Activated CD4-positive, alpha-beta T cell treated with anti-CD3 and anti-CD28 coated beads for 1 hour (primary cell): ENCODE measurements around the gene KLHDC3.

Experiments
- DNase-seq: peaks from one replicate; pipeline ENCODE4 v3.0.0-alpha.2; 2020

The KLHDC3 gene, protein sequence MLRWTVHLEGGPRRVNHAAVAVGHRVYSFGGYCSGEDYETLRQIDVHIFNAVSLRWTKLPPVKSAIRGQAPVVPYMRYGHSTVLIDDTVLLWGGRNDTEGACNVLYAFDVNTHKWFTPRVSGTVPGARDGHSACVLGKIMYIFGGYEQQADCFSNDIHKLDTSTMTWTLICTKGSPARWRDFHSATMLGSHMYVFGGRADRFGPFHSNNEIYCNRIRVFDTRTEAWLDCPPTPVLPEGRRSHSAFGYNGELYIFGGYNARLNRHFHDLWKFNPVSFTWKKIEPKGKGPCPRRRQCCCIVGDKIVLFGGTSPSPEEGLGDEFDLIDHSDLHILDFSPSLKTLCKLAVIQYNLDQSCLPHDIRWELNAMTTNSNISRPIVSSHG

DNA sequence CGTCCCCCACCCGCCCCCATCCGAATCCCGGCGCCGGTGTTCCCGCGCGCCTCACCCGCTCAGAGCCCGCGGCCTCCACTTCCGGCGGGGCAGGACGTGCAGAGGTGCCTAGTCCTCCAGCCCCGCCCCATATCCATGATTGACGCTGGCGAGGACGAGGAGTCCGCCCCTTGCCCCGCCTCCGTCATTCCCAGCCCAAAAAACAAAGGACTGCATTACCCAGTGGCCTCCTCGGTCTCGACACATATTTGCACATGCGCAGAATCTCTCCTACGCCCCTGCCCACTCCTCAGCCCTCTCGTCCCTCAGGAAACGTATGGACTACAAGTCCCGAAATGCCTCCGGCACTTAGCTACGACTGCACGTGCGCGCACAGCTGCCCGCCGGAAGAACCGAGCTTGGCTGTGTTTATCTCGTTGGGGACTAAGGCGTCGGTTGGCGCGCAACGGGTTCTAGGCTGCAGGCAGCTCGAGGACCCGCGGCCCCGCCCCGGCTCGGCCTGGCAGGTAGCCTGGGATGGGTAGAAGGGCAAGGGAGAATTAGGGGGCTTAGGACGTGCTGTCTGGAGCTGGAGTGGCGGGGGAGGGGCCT lies at the start of gene KLHDC3, which contains the start of gene MEA1:
Gene KLHDC3 (plus strand): TSS at position 407 of the 591 bp plus-strand sequence. CDS start 2,944 bp downstream, outside the sequence.
Gene MEA1 (minus strand): TSS at position 104 of the 591 bp plus-strand sequence. CDS start 133 bp downstream, outside the sequence.
- peak; percentile 97 for DNase-seq

DNA sequence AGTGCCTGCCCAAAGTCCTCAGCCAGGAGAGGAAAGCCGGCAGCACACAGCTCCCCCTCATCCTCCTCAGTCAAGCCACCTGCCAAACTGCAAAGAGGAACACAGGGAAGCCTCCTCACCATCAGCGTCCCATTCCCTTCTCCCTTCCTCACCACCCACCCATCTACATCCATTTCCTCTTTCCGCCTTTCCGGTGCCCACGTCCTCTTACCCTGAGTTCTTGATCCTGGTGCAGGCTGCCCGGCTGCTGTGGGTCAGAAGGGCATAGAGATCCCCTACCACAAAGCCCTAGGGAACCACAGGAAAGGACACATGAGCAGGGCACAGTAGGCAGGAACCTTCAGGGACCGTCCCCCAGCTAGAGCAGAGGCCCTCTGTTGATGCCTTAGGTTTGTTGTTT lies 47.5 kb upstream of the KLHDC3 start:
- DNase-seq, result no peak

DNA sequence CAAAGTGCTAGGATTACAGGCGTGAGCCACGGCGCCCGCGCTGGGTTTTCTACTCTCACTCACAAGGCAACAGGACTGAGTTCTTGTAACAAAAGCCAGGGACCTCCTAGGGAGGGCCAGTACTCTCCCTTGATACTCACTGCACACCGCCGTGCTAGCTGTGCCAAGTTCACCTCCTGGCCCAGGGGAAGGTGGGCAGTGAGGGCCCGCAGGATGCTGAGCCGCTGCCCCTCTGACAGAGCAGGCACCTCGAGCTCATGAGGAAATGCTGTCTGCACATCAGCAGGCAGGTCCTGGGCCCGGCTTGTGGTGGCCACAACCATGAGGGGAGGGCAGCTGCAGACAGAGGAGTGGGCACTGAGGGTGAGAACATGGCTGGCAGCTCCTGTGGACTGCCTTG lies 46.8 kb upstream of the KLHDC3 start:
- DNase-seq, result no peak

DNA sequence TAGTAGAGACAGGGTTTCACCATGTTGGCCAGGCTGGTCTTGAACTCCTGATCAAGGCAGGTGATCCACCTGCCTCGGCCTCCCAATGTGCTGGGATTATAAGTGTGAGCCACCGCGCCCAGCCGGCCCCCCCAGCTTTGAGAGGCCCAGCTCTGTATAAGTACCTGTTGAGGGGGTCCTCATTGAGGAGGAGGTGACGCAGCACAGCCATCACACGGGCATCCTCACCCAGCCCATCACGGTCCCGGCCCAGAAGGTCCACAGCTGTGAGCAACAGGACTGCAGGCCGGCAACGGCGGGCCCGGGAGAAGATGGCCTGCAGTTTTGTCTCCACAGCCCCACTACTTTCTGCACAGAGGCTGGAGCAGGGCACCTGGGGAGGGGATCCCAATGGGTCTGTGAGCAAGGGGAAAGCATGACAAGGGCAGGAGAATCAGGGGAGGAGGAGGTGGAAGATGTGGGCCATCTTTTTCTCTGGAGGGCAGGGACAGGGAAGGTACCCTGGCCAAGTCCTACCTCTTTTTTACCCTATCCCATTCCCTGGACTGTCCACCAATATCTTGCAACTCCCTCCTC lies 45.8 kb upstream of the KLHDC3 start:
- DNase-seq, result no peak

DNA sequence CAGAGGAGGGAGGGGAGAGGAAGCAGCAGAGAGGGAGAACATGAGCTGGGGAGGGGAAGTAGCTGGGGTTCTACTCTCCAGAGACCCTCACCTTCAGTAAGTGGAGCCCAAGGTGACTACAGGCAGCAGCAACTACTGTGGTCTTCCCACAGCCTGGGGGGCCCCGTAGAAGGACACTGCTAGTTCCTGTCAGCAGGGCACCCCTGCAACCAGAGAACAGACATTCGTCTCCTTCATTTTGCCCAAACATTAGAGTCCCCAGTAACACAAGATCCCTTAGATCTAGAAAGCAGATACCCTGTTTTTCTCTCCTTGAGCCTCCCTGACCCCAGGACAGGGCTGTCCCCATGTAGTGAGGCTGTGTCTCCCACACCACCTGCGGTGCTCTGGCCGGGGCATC lies 45.3 kb upstream of the KLHDC3 start:
- no peak for DNase-seq

DNA sequence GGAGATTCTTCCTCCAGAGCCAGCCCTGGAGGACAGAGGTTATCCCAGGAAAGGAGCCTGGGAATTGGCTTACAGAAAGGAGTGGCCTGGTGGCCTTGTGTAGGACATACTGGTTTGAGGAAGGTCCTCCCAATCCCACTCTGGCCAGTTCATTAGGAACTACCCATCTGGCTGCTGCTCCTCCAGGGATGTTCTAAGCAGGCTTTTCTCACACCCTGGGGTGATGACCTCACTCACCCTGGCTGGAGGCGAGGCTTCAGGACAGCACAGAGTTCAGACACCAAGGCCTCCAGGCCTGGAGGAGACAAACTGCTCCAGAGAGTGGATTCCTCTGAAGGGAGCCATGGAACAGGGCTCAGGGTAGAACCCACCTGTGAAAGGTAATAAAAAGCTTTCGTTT lies 44.6 kb upstream of the KLHDC3 start:
- DNase-seq, result no peak

DNA sequence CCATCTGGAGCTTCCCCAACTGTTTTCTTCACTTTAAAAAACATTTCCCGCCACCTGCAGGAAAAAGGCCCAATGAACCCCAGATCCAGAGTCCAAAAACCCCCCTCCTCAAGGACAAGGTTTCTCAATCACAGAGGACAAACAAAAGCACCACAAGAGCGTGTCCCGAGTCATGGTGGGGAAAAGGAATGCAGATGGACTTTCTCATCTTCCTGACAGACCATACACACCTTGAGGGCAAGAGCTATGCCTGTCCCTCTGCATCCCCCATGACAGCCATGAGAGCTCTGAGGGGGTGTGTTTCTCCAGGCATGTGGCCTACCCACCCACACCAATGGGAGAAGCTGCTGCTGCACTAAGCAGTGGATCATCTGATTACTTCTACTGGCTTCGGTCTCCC lies 44.1 kb upstream of the KLHDC3 start:
- DNase-seq, result no peak

DNA sequence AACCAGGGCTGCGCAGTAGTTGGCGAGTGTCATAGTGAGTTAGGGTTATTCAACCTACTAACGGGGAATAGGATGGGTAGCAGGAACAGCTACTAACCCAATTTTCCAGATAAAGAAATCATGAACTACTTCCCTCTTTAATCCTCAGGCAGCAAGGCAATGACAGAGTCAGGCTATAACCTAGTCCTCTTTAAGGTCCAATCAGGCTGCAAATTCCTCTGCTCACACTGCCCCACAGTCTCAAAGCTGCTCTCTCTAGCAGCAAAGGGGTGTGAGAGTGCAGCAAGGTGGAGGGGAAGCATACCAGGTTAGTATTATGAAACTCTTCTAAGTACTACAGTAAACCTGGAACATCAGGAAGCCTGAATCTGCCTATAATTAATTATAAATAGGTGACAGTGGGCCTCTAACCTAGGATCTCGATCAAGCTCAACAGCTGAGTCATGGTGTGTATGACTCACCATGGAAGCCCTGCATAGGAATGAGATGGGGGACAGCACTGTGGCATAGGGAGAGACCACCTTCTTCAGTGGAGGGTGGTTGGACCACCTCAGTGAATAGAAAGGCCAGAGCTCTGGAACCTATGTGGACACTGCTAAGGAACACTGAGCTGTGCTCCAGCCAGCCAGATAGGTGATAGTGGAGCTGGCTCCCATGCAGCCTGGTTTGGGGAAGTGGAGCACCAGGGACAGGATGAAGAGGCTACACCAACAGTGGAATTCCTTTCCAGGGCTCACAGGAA lies 43.0 kb upstream of the KLHDC3 start:
- no peak for DNase-seq

DNA sequence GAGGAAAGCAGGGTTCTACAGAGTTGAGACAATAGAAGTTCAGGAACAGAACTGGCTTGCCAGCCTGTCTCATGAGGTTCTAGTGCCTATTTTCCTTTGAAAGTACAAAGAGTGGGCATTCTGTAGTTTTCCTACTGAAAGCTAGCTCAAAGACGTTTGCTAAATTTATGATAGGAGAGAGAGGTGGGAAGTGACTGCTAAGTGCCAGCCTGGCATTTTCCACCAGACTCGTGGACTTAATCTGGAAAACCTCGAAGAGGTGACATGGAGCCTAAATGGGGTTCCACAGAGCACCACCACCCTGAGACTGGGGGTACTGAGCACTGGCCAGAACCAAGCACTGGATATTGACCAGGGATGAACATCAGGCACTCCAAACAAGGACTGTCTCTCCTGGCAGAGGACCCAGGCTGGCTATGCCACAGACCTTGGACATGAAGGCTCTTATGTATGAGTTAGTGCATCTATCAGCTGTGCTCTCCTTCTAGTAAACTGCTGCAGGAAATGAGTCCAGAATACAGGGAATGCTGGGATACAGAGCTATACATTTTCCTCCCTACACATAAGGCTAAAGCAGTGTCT lies 42.2 kb upstream of the KLHDC3 start:
- no peak for DNase-seq

DNA sequence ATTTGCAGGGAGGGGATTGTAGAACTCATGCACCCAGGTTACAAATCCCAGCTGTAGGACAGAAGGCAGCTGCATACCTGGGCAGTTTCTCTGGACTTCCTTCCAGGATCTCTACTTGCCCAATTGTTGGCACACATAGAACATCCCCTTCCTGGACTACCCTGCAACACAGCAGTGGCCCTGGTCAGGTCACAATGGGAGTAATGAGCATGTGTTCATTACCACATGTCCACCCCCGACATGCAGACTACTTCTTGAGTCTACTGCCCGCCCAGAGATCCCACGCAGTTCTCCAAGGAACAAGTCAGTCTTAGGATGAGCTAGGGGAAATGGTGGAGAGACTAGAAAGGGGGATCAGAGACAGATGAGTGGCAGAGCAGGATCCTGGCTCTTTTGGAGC lies 40.1 kb upstream of the KLHDC3 start:
- DNase-seq, result no peak

DNA sequence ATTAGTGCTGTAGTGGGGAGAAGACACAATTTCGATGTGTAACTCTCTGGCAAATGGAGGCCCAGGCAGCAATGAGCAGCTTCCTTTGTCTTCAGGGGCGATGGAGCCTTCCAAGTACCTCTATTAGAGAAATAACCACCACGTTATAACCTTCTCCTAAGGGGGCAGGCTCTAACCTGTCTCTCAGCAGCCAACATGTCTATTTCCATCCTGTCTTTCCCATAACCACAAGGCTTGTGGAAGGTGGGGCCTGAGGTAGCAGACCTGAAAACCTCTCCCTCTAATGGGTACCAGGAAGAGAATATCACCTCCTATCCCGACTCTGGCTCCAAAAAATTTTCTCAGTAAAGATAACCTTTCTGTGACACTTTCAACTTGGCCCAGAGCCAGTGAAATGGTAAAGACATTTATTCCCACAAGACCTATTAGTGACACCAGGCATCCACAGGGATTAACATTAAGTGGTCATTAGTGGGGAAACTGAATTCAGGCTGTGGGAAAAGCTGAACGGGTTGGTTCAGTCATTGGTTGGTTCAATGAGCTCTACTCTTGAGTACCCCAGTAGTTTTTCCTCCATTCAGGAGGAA lies 39.0 kb upstream of the KLHDC3 start:
- DNase-seq, result no peak

DNA sequence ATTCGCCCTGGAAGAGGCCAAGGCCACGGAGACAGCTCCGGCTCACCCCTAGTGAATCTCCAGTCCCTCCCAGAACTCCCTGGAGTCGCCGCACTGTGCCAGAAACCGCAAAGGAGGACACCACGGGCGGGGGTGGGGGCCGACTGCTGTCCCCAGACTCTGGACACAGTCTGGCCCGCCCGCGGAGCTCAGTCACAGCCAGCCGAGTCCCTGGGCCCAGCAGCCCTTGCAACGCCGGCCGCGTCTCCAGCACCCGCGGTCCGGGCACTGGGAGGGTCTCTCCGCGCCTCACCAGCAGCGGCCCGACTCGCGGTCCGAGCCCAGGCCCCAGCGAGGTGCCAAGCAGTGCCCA lies 35.6 kb upstream of the KLHDC3 start:
- DNase-seq, result no peak

DNA sequence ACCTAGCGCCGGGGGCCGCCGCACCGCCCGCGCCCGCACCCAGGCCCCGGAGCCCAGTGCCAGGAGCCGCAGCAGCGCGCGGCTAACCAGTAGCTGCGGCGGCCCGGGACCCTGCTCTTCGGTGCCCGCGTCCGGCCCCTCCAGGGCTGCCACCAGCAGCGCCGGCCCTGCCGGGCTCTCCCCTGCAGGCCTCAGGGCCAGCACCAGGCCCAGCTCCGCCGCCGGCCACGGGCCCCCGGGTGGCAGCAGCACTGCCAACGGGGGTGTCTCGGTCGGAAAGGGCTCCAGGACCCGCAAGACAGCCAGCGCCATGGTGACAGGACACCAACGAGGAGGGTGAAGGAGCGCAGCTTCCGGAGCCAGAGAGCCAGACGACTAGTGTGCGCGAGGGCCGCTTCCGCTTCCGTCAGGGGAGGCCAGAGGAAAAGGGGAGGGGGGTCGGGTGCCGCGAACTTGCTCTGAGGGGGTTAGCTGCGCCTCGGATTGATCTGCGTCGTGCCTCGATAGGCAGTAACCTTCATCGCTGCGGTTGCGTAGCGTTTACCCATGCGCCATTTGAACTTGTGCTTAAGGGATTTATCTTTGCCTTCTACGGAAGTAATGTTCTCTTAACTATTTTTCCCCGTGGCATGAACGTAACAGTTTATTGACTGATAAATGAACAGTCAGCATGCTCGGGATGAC lies 35.1 kb upstream of the KLHDC3 start, which contains the start of gene PEX6:
Gene PEX6 (minus strand): TSS at position 343 of the 684 bp plus-strand sequence. CDS start 31 bp downstream, at position 312.
- peak; percentile 86 for DNase-seq

DNA sequence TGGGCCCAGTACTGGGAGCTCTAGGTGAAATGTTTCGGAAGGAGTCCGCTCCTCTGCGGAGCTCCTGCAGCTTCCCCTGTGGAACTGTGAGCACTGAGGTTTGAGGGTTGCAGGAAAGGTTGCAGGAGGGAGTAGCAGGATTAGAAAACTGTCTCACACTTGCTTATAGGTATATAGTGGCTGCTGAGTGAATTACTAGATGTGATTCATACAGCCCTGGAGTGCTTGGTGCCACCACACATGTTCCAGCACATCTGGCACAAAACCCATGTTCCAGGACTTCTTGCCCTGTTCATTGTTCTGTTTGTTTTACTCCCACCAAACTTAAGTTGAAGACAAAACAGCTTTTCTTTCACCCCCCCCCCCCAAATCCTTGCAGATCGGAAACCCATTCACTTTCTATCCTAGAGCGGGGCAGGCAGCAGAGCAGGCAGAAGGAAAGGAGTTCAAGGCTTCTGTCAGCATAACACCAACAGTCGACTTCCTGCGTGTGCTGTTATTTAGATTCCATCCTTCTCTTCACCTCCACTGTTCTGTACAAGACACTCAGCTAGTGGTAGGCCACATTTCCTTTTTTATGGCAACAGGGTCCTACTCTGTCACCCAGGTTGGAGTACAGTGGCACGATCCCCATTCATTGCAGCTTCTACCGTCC lies 34.4 kb upstream of the KLHDC3 start:
- DNase-seq, result no peak

DNA sequence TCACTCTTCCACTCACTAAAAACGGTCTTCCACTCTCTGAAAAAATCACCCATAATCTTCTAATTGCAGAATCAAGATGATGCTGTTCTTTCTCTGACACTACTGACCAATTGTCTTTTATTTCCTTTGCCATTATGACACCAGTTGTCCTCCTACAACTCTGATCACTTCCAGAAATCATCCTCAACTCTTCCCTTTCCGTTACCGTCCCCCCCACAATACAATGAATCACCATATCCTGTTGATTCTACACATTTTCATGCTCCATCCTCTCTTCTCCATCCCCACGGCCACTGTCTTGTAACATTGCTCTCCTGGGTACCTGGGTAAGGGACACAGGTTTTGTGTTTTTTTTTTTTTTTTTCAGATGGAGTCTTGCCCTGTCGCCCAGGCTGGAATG lies 32.2 kb upstream of the KLHDC3 start:
- no peak for DNase-seq

DNA sequence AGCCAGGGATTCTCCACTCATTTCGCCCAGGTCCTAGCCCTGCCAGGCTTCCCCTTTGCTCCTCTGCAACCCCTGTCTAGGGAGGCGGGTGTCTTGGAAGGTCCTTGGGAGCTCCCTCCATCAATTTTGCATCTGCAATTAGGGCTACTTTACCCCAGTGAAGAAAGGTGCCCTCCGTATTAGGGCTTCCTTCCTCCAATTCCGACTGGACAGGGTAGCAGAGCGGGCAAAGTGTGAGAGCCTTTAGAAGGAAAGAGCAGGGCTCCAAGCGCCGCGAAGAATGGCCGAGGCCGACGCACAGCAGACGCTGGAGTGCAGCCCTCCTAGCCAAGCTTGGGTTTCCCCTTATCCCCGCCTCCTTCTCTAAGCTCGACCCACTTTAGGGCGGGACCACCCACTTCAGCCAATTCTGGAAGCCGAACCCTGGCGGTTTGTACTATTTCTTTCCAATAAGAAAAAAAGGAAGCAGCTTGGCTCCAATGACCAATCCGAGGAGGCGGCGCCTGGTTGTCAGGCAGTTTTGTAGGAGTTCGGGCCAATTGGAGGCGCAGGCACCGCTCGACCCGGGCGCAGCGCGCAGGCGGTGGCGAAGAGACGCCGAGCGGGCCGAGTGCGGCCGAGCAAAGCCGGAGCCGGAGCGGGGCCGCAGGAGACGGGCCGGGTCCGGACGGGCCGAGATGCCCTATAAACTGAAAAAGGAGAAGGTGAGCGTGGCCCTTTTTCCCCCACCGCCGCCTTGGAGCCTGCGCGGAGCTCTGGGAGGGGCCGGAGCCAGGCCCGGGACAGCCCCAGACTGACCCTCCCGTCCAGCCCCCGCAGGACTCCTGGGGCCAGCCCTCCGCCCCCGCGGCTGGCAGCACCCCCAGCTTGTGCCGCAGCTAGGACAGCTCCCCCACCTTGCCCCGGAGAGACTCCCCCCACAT lies 29.8 kb upstream of the KLHDC3 start, which contains the start of gene PPP2R5D:
Gene PPP2R5D (plus strand): TSS at position 570 of the 923 bp plus-strand sequence. CDS start 108 bp downstream, at position 678.
- peak; percentile 93 for DNase-seq

DNA sequence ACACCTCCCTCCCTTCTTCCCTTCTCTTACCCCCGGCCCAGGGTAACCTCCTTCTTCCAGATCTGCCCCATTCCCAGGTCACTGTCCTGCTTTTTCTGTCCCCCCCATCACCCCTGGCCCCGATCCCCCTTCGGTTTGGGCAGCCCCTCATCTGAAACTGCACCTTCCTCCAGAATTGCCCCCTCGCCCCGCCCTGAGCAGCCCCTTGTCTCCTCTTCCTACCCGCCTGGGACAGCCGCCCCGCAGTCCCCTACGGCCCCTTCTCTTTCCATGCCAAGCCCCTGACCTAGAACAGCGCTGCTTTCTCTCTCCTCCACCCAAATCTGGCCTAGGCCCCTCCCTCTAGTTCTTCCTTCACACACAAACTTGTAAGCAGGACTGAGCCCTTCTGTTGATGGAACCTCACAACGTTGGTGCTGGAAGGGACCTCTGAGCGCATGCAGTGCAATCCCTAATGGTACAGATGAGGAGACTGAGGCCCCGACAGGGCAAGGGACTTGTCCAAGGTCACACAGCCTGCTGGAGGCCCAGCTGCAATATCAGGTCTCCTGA lies 29.0 kb upstream of the KLHDC3 start:
- DNase-seq, result no peak

DNA sequence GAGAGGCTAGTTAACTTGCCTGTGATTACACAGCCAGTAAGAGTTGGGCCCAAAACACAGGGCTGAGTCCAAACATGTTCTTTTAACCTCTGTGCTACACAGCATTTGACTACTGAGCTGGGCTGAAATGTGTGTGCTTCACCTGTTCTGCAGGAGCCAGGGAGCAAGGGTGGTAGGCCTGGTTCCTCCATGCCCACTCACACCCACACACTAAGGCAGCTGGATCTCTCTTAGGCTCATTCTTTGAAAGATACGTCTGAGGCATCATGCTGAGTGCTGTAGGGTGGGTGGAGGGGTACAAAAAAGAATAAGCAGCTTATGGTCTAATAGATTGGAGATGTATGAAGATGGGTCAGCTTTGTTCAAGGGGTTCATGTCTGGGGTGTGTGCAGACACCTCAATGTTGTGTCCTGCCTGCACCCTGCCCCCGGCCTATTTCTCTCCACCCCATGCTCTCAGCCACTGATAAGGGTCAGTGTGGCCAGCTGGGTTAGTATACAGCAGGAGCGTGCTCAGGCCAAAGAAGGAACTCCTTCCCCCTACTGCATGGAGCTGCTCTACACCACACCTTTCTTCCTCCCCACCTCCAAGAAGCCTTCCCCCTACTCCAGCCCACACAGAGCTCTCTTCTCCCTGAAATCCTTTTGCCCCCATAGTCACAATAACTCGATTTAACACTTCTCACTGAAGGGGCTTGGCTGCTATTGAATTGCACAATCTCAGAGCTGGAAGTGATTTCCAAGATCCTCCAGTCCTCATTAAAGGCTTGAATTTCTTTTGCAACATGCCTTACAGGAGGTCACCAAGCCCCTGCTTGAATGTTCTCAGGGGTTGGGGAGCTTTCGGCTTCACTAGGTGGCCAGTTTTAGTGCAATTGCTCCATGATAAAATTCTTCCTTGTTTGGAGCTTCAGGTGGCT lies 26.3 kb upstream of the KLHDC3 start:
- DNase-seq, result no peak
